ENCODE data around the gene GALNT2.

- TF ChIP-seq CTCF (conservative IDR thresholded peaks at IDR 0.05; ENCODE audit: low read depth in 2 of 2) (no peak), EZH2 (IDR thresholded peaks at IDR 0.05; ENCODE audit: low read depth, unreplicated experiment) (no peak), CREB1 (CRISPR knock-in tag; IDR thresholded peaks at IDR 0.05; ENCODE audit: low read depth) (no peak), REST (IDR thresholded peaks at IDR 0.05; ENCODE audit: unreplicated experiment) (no peak), JUNB (IDR thresholded peaks at IDR 0.05; ENCODE audit: unreplicated experiment) (no peak)
Measured at GRCh38 chr1:230155021-230155420, 88.0 kb downstream of the GALNT2 start.

Data from GM23338 (cell line).